GM12878 (cell line): ENCODE measurements around the gene RHBG. TPM values are rescaled to one million over a fixed set of nuclear protein-coding genes. Genes with fewer than 3 reads are reported as not detected.

ENCODE experiments used
- ATAC-seq: fragments of 200-7000 bp; cut with Tn5 transposase; 3 replicates; pipeline ENCODE4 v1.9.1; 2020; ENCODE audit warnings: mild to moderate bottlenecking, moderate library complexity
- BruUV-seq: library from RNA; stranded (reverse); fragments of 400-500 nt; replicated peaks from 2 replicates; lab custom pipeline; 2021; lab: Mats Ljungman, UMichigan
- CTCF ChIA-PET: fragments of 300-600 bp; sonication (Branson Sonifier 250); formaldehyde crosslinking; extraction: SDS; loops from one replicate; lab custom pipeline; 2021; ENCODE audit warnings: inconsistent platforms; lab: Yijun Ruan, JAX
- POLR2A ChIA-PET: fragments of 350-600 bp; formaldehyde crosslinking; extraction: SDS; loops from one replicate; lab custom pipeline; 2021; ENCODE audit warnings: inconsistent platforms; lab: Charles Lee
- RAD21 ChIA-PET: fragments of 300-600 bp; sonication (Branson Sonifier 250); formaldehyde crosslinking; loops from one replicate; lab custom pipeline; 2023; ENCODE audit warnings: antibody characterized with exemption; ENCODE audit not compliant: unreplicated experiment; lab: Charles Lee
- SMC1A ChIA-PET: fragments of 300-600 bp; sonication (Branson Sonifier 250); formaldehyde crosslinking; loops from one replicate; lab custom pipeline; 2023; ENCODE audit not compliant: unreplicated experiment, uncharacterized antibody; lab: Charles Lee
- DNase-seq: peaks from one replicate; pipeline ENCODE4 v3.0.0-alpha.2; 2011; ENCODE audit warnings: low read depth, low spot score
- FAIRE-seq: peaks from 3 replicates; lab custom pipeline; 2011; peaks lifted over from hg19 to GRCh38; lab: Jason Lieb, UNC
- H2AFZ ChIP-seq: 2 replicates; pipeline ENCODE4 v1.6.0; 2011; ENCODE audit warnings: low read depth, low read length, control low read depth; ENCODE audit not compliant: control insufficient read depth
- H3K27ac ChIP-seq: 2 replicates; pipeline ENCODE4 v1.5.1; 2011; ENCODE audit warnings: control low read depth; ENCODE audit not compliant: control insufficient read depth, insufficient read depth
- H3K27me3 ChIP-seq, 2 experiments: replicated peaks in 1 of 2; 2 replicates each; pipeline versions ENCODE4 v1.6.0 to v1.6.1; 2011; ENCODE audit warnings: low read length in 1 of 2; ENCODE audit not compliant: control insufficient read depth in 2 of 2, insufficient read depth in 2 of 2
- H3K36me3 ChIP-seq, 2 experiments: 2 replicates each; pipeline ENCODE4 v1.5.1; 2011; ENCODE audit warnings: low read length in 1 of 2; ENCODE audit not compliant: control insufficient read depth in 2 of 2, insufficient read depth in 2 of 2
- H3K4me1 ChIP-seq: 2 replicates; pipeline ENCODE4 v1.6.1; 2011; ENCODE audit warnings: mild to moderate bottlenecking, low read length, moderate library complexity, mixed read lengths; ENCODE audit not compliant: control insufficient read depth, insufficient read depth
- H3K4me2 ChIP-seq: 2 replicates; pipeline ENCODE4 v1.6.0; 2011; ENCODE audit warnings: control low read depth; ENCODE audit not compliant: control insufficient read depth, insufficient read depth
- H3K4me3 ChIP-seq: fragments of 200-600 bp; sonication (generic); 2 replicates; pipeline ENCODE4 v1.5.1; 2016
- H3K79me2 ChIP-seq: 2 replicates; pipeline ENCODE4 v1.6.0; 2011; ENCODE audit warnings: low read length; ENCODE audit not compliant: control insufficient read depth, insufficient read depth
- H3K9ac ChIP-seq: 2 replicates; pipeline ENCODE4 v1.8.0; 2011; ENCODE audit warnings: low read length, control low read depth, mixed read lengths; ENCODE audit not compliant: control insufficient read depth, insufficient read depth
- H3K9me3 ChIP-seq: replicated peaks from 3 replicates; pipeline ENCODE4 v1.5.1; 2011; ENCODE audit warnings: mild to moderate bottlenecking, low read length; ENCODE audit not compliant: control insufficient read depth, insufficient read depth
- H4K20me1 ChIP-seq: 2 replicates; pipeline ENCODE4 v1.6.0; 2011; ENCODE audit not compliant: control insufficient read depth, insufficient read depth
- CREM ChIP-seq: IDR thresholded peaks from 2 replicates; pipeline ENCODE4 v1.6.1; 2014; ENCODE audit warnings: antibody characterized with exemption, low read depth
- EZH2 ChIP-seq: IDR thresholded peaks from 2 replicates; pipeline ENCODE4 v1.6.1; 2012; ENCODE audit warnings: low read depth, mild to moderate bottlenecking, control low read depth, inconsistent platforms, low read length, borderline replicate concordance; ENCODE audit not compliant: control insufficient read depth
- JUNB ChIP-seq: IDR thresholded peaks from 2 replicates; pipeline ENCODE4 v1.6.1; 2016; ENCODE audit warnings: antibody characterized with exemption, mild to moderate bottlenecking
- KLF5 ChIP-seq: fragments of 450-650 bp; IDR thresholded peaks from 2 replicates; pipeline ENCODE4 v1.6.1; 2014; ENCODE audit warnings: mild to moderate bottlenecking; ENCODE audit not compliant: partially characterized antibody
- MEF2B ChIP-seq: fragments of 450-650 bp; IDR thresholded peaks from 2 replicates; pipeline ENCODE4 v1.6.1; 2018; ENCODE audit warnings: mild to moderate bottlenecking, moderate library complexity; ENCODE audit not compliant: partially characterized antibody, poor library complexity, severe bottlenecking
- NFYB ChIP-seq: IDR thresholded peaks from 2 replicates; pipeline ENCODE4 v1.6.1; 2011; ENCODE audit warnings: low read depth, mild to moderate bottlenecking, low read length, improper control_type of control experiment, moderate library complexity; ENCODE audit not compliant: insufficient read depth
- NR2C1 ChIP-seq: fragments of 450-650 bp; IDR thresholded peaks from 2 replicates; pipeline ENCODE4 v1.6.1; 2017; ENCODE audit warnings: antibody characterized with exemption, mild to moderate bottlenecking, moderate library complexity
- POLR2AphosphoS5 ChIP-seq: IDR thresholded peaks from 2 replicates; pipeline ENCODE4 v1.6.1; 2011; ENCODE audit warnings: mild to moderate bottlenecking, low read length, inconsistent platforms
- POU2F2 ChIP-seq: IDR thresholded peaks from 3 replicates; pipeline ENCODE4 v1.6.1; 2011; ENCODE audit warnings: low read depth, mild to moderate bottlenecking, low read length, borderline replicate concordance
- SMAD1 ChIP-seq: fragments of 450-650 bp; IDR thresholded peaks from 2 replicates; pipeline ENCODE4 v1.6.1; 2018; ENCODE audit warnings: mild to moderate bottlenecking, low read depth; ENCODE audit not compliant: partially characterized antibody
- YBX1 ChIP-seq: fragments of 450-650 bp; IDR thresholded peaks from 2 replicates; pipeline ENCODE4 v1.6.1; 2016; ENCODE audit warnings: antibody characterized with exemption
- ZBED1 ChIP-seq: IDR thresholded peaks from 2 replicates; pipeline ENCODE4 v1.6.1; 2016; ENCODE audit warnings: borderline replicate concordance
- ZBTB33 ChIP-seq: fragments of 450-650 bp; IDR thresholded peaks from 2 replicates; pipeline ENCODE4 v1.6.1; 2017; ENCODE audit warnings: mild to moderate bottlenecking
- ZNF217 ChIP-seq: fragments of 450-650 bp; IDR thresholded peaks from 2 replicates; pipeline ENCODE4 v1.6.1; 2017; ENCODE audit warnings: antibody characterized with exemption, mild to moderate bottlenecking
- WGBS: methylation state at CpG from one replicate; pipeline ENCODE4 v1.1.6; 2016; ENCODE audit warnings: low lambda C conversion rate; ENCODE audit not compliant: insufficient replicate concordance, insufficient coverage; ENCODE audit errors: missing lambda C conversion rate; 5-methylcytosine and 5-hydroxymethylcytosine counted together
- in situ Hi-C: fragments of 300-500 bp; cut with MboI; formaldehyde crosslinking; loops from 9 replicates; pipeline ENCODE4 v1.14.3; 2018; ENCODE audit warnings: mixed read lengths
- intact Hi-C: fragments of 100-400 bp; cut with micrococcal nuclease; formaldehyde crosslinking; loops from one replicate; pipeline ENCODE4 v1.14.2; 2022; ENCODE audit not compliant: unreplicated experiment
- polyA plus RNA-seq, 11 experiments: library from polyadenylated mRNA; depleted of rRNA in 4 of 11; unstranded in 6 of 11; stranded (reverse) in 5 of 11; fragments of >200 nt; fragmentation: Nextera tagmentation in 4 of 11; fragmentation: Illumina TruSeq in 1 of 11; extraction: Ambion mirVana in 4 of 11; extraction: Trizol in 1 of 11; gene quantifications; 1 replicate in 1 of 11; 2 replicates in 10 of 11; pipeline versions ENCODE4 v1.2.1 to v1.2.3, GENCODE V29; 2011 to 2016; ENCODE audit warnings: inconsistent platforms in 2 of 11, missing spikeins in 2 of 11, low read depth in 1 of 11
- total RNA-seq, 4 experiments: library from RNA; depleted of rRNA in 3 of 4; stranded (reverse); fragments of >200 nt in 3 of 4; fragmentation: Illumina TruSeq in 1 of 4; extraction: Trizol in 1 of 4; gene quantifications; 2 replicates each; pipeline versions ENCODE4 v1.2.1 to v1.2.3, GENCODE V29; 2013 to 2021

The RHBG gene
- total and polyA plus RNA-seq, 10 of the 15 experiments (the other 5 are each of a cell fraction or from before 2014, with no cell fraction given): not detected

- no peak for TF ChIP-seq ZBTB33
- no peak for TF ChIP-seq NFYB
Measured at GRCh38 chr1:156365754-156366153, 3.3 kb upstream of the RHBG start (continued).

DNA sequence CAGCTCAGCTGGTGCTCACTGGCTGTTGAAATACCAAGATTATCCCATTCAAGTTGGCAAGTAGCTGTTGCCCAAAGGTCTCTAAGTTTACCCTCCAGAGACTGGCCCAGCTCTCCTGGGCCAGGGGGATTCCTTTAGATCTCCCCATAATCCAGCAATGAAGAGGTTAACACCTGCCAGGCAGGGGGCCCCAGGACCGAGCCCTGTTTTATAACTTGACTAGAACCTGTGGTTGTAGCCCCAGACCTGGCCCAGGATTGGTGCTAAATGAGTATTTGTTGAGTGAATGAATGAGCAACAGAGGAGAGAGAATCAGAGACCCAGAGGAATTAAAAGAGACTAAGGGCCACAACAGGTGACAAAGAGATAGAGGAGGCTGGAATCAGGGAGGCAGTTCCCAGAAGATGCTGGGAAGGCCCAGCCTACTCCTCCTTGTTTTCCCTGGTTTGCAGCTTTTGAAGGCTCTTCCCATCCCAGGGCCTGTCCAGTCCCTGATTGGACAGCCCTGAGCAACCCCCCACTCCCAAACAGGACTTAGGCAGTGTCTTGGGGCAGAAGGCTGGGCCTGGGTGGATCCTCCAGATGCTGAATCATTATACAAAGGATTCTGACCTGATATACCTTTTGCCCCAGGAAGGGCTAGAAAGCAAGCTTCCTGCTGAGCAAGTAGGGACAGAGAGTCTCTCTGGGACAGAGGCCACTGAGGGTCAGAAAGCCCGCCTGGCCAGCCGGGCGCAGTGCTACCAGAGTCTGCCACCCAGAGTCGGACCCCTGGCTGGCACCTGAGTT is 2.4 kb upstream of the RHBG start:
- no peak for TF ChIP-seq JUNB
- no peak for TF ChIP-seq POLR2AphosphoS5
- no peak for TF ChIP-seq NR2C1
- TF ChIP-seq ZBED1: no peak
- no peak for TF ChIP-seq ZNF217
- TF ChIP-seq SMAD1: no peak
- no peak for TF ChIP-seq EZH2
- TF ChIP-seq YBX1: no peak
- TF ChIP-seq KLF5: no peak
- no peak for TF ChIP-seq POU2F2
- no peak for TF ChIP-seq MEF2B
- TF ChIP-seq CREM: no peak
- peaks cover 3 to 11% of the 10 kb centered on the region in 2 experiments; a peak in 3 of 4 replicates for H3K27me3 ChIP-seq
- no peaks in the 10 kb centered on the region for H3K79me2 ChIP-seq
- H3K4me2 ChIP-seq: no peak overlapping the region
- RAD21 ChIA-PET: interaction anchor here (0.5 kb wide), 1 partner anchor 76 kb away, joined by 3 read pairs; no protein-coding TSS in a partner anchor
- in situ Hi-C loops (no loop called here), intact Hi-C loops (no loop called here)
- H3K4me3 ChIP-seq: no peak overlapping the region
- no peak for DNase-seq
- CTCF ChIA-PET: interaction anchor here (0.8 to 1.9 kb wide), 3 partner anchors 18 to 79 kb away, joined by 3 to 7 read pairs (median 3); no protein-coding TSS in a partner anchor
- no peak for FAIRE-seq
- H3K9me3 ChIP-seq: no peaks in the 10 kb centered on the region
- no peaks in the 10 kb centered on the region for H3K4me1 ChIP-seq
- H4K20me1 ChIP-seq: no peaks in the 10 kb centered on the region
- BruUV-seq: no TSS peak
- POLR2A ChIA-PET: no interaction called here
- no peak overlapping the region for H3K27ac ChIP-seq
- ATAC-seq: no peak
- SMC1A ChIA-PET: interaction anchor here (0.7 kb wide), 1 partner anchor 91 kb away, joined by 3 read pairs; no protein-coding TSS in a partner anchor
- 4% methylated on average over 5 of the region's 5 CpGs for WGBS
- H2AFZ ChIP-seq: no peak overlapping the region
- H3K9ac ChIP-seq: no peak overlapping the region
- no peaks in the 10 kb centered on the region for H3K36me3 ChIP-seq
